Skeletal muscle tissue (tissue), 4 donors: Measurements from ENCODE around the gene ZNF326. TPM values are rescaled to one million over a fixed set of nuclear protein-coding genes. Genes with fewer than 3 reads are reported as not detected.
A peak's percentile ranks its signal among the peaks of the same experiment; 100 is the strongest.
"Not testable (repeated sequence)": the region's sequence is repeated elsewhere in the genome, so short reads cannot be mapped to it uniquely, and the experiment has no call there.

Source experiments
- H3K27ac ChIP-seq: one replicate; pipeline ENCODE4 v1.7.0; 2013; ENCODE audit warnings: mild to moderate bottlenecking, low read depth, low read length, inconsistent platforms
- H3K27me3 ChIP-seq, 3 donors: one replicate each; pipeline ENCODE4 v1.7.0; 2013; ENCODE audit warnings: low read length in 3 of 3; ENCODE audit not compliant: control insufficient read depth in 3 of 3, insufficient read depth in 3 of 3
- H3K36me3 ChIP-seq, 3 donors: one replicate each; pipeline ENCODE4 v1.7.0; 2013; ENCODE audit warnings: low read length in 3 of 3; ENCODE audit not compliant: control insufficient read depth in 3 of 3, insufficient read depth in 3 of 3
- H3K4me1 ChIP-seq, 3 donors: one replicate each; pipeline ENCODE4 v1.7.0; 2013; ENCODE audit warnings: low read length in 3 of 3, mild to moderate bottlenecking in 3 of 3; ENCODE audit not compliant: control insufficient read depth in 3 of 3, insufficient read depth in 3 of 3
- H3K4me3 ChIP-seq, 3 donors: one replicate each; pipeline ENCODE4 v1.7.0; 2013; ENCODE audit warnings: low read length in 3 of 3
- H3K9ac ChIP-seq, 3 donors: one replicate each; pipeline ENCODE4 v1.7.0; 2013; ENCODE audit warnings: low read length in 3 of 3, mild to moderate bottlenecking in 3 of 3, moderate library complexity in 2 of 3, low read depth in 1 of 3
- H3K9me3 ChIP-seq, 3 donors: one replicate each; pipeline ENCODE4 v1.7.0; 2013; ENCODE audit warnings: low read length in 3 of 3; ENCODE audit not compliant: control insufficient read depth in 3 of 3
- total RNA-seq: library from RNA; depleted of rRNA; stranded (reverse); fragments of >200 nt; gene quantifications from one replicate; pipeline ENCODE4 v1.2.3, GENCODE V29; 2014
- donor health status: Osteomylitis.

The ZNF326 gene
- total RNA-seq, 1 donor from 2014 or later: 7.8 TPM

GRCh38 chr1:89982846-89983245 is 12.1 kb upstream of the ZNF326 start:
- not testable (repeated sequence) for H3K27me3 ChIP-seq, H3K9me3 ChIP-seq, H3K4me1 ChIP-seq, H3K36me3 ChIP-seq, H3K9ac ChIP-seq, H3K4me3 ChIP-seq, H3K27ac ChIP-seq

- not testable (repeated sequence) for H3K9me3 ChIP-seq, H3K27me3 ChIP-seq, H3K9ac ChIP-seq, H3K4me1 ChIP-seq, H3K27ac ChIP-seq, H3K36me3 ChIP-seq, H3K4me3 ChIP-seq
Measured at GRCh38 chr1:89984564-89985116, 10.3 kb upstream of the ZNF326 start.

- no peaks in the 10 kb centered on the region for H3K36me3 ChIP-seq
- no peaks in the 10 kb centered on the region for H3K4me1 ChIP-seq
- no peak overlapping the region for H3K9ac ChIP-seq
- H3K27ac ChIP-seq: no peak overlapping the region
- no peaks in the 10 kb centered on the region for H3K9me3 ChIP-seq
- H3K27me3 ChIP-seq: no peaks in the 10 kb centered on the region
- no peak overlapping the region for H3K4me3 ChIP-seq
Measured at GRCh38 chr1:89986020-89986419, 8.9 kb upstream of the ZNF326 start.

- no peaks in the 10 kb centered on the region for H3K36me3 ChIP-seq
- no peak overlapping the region for H3K27ac ChIP-seq
- H3K9ac ChIP-seq: no peak overlapping the region
- no peaks in the 10 kb centered on the region for H3K9me3 ChIP-seq
- no peak overlapping the region for H3K4me3 ChIP-seq
- H3K4me1 ChIP-seq: no peaks in the 10 kb centered on the region
- no peaks in the 10 kb centered on the region for H3K27me3 ChIP-seq
Measured at GRCh38 chr1:89987159-89987819, 7.6 kb upstream of the ZNF326 start.

GRCh38 chr1:89989099-89989498 is 5.8 kb upstream of the ZNF326 start:
- Histone ChIP-seq H3K4me3 (no peak overlapping the region), H3K27ac (no peak overlapping the region), H3K27me3 (no peaks in the 10 kb centered on the region), H3K4me1 (no peaks in the 10 kb centered on the region), H3K9ac (no peak overlapping the region), H3K36me3 (no peaks in the 10 kb centered on the region), H3K9me3 (no peaks in the 10 kb centered on the region)

GRCh38 chr1:89989799-89990198 is 5.1 kb upstream of the ZNF326 start:
- no peak overlapping the region for H3K4me3 ChIP-seq
- no peak overlapping the region for H3K9ac ChIP-seq
- H3K27ac ChIP-seq: no peak overlapping the region
- no peaks in the 10 kb centered on the region for H3K9me3 ChIP-seq
- H3K4me1 ChIP-seq: no peaks in the 10 kb centered on the region
- H3K36me3 ChIP-seq: no peaks in the 10 kb centered on the region
- H3K27me3 ChIP-seq: no peaks in the 10 kb centered on the region

GRCh38 chr1:89990976-89991831 is 3.7 kb upstream of the ZNF326 start:
- peak overlapping the region in 1 of 3 donors; percentile 6 for H3K9ac ChIP-seq
- H3K27me3 ChIP-seq: no peaks in the 10 kb centered on the region
- no peak overlapping the region for H3K27ac ChIP-seq
- no peaks in the 10 kb centered on the region for H3K9me3 ChIP-seq
- no peak overlapping the region for H3K4me3 ChIP-seq
- H3K36me3 ChIP-seq: no peaks in the 10 kb centered on the region
- H3K4me1 ChIP-seq: peaks cover 0 to 5% (median 0%) of the 10 kb centered on the region in 3 donors

GRCh38 chr1:89993541-89993940 is 1.4 kb upstream of the ZNF326 start:
- no peak overlapping the region for H3K9ac ChIP-seq
- no peaks in the 10 kb centered on the region for H3K36me3 ChIP-seq
- peaks cover 4 to 19% (median 8%) of the 10 kb centered on the region in 3 donors for H3K4me1 ChIP-seq
- H3K27ac ChIP-seq: no peak overlapping the region
- no peaks in the 10 kb centered on the region for H3K9me3 ChIP-seq
- no peaks in the 10 kb centered on the region for H3K27me3 ChIP-seq
- H3K4me3 ChIP-seq: no peak overlapping the region

GRCh38 chr1:89994231-89994804 is 592 bp upstream of the ZNF326 start:
- H3K27ac ChIP-seq: peak overlapping the region; percentile 97
- no peaks in the 10 kb centered on the region for H3K36me3 ChIP-seq
- no peaks in the 10 kb centered on the region for H3K27me3 ChIP-seq
- peak overlapping the region; percentile 78 to 89 (median 88) for H3K4me3 ChIP-seq
- peak overlapping the region; percentile 66 to 99 (median 98) for H3K9ac ChIP-seq
- H3K4me1 ChIP-seq: peaks cover 4 to 19% (median 9%) of the 10 kb centered on the region in 3 donors
- no peaks in the 10 kb centered on the region for H3K9me3 ChIP-seq
